GM12878 (cell line): ENCODE data around the gene PLIN3.

Experiments
- EP300 ChIP-seq, 2 experiments: fragments of 150-350 bp in 1 of 2; IDR thresholded peaks; 2 replicates each; pipeline ENCODE4 v1.6.1; 2011 to 2012; ENCODE audit warnings: low read depth in 2 of 2, low read length in 2 of 2, borderline replicate concordance in 1 of 2, improper control_type of control experiment in 1 of 2, inconsistent platforms in 1 of 2; ENCODE audit not compliant: control insufficient read depth in 1 of 2
- KDM1A ChIP-seq: fragments of 200-600 bp; sonication (generic); IDR thresholded peaks from 2 replicates; pipeline ENCODE4 v1.6.1; 2016; ENCODE audit warnings: borderline replicate concordance
- NFXL1 ChIP-seq: fragments of 450-650 bp; IDR thresholded peaks from 2 replicates; pipeline ENCODE4 v1.6.1; 2017; ENCODE audit warnings: antibody characterized with exemption, mild to moderate bottlenecking, borderline replicate concordance
- NR2C2 ChIP-seq: IDR thresholded peaks from 2 replicates; pipeline ENCODE4 v1.6.1; 2011; ENCODE audit warnings: borderline replicate concordance, low read depth; ENCODE audit not compliant: control insufficient read depth, insufficient read length
- POLR2A ChIP-seq: IDR thresholded peaks from 2 replicates; pipeline ENCODE4 v1.6.1; 2011; ENCODE audit warnings: low read depth, mild to moderate bottlenecking, low read length
- POLR2AphosphoS5 ChIP-seq: IDR thresholded peaks from 2 replicates; pipeline ENCODE4 v1.6.1; 2011; ENCODE audit warnings: mild to moderate bottlenecking, low read length, inconsistent platforms
- SP1 ChIP-seq: IDR thresholded peaks from one replicate; pipeline ENCODE4 v1.6.1; 2011; ENCODE audit warnings: low read depth, low read length
- TF ChIP-seq, protein P1 (sequence below): IDR thresholded peaks from 2 replicates; pipeline ENCODE4 v1.6.1; 2012; ENCODE audit warnings: low read depth, low read length, improper control_type of control experiment
- TF ChIP-seq, protein P2 (sequence below), 3 experiments: IDR thresholded peaks in 2 of 3; conservative IDR thresholded peaks in 1 of 3; 2 replicates each; pipeline ENCODE4 v1.5.1; 2011; ENCODE audit warnings: low read depth in 3 of 3, low read length in 3 of 3, mild to moderate bottlenecking in 3 of 3, control low read depth in 2 of 3, moderate library complexity in 2 of 3, inconsistent platforms in 1 of 3, mixed read lengths in 1 of 3; ENCODE audit not compliant: control insufficient read depth in 2 of 3, insufficient read depth in 1 of 3; ENCODE audit errors: extremely low read depth in 1 of 3
- TF ChIP-seq, protein P3 (sequence below): fragments of 450-650 bp; IDR thresholded peaks from 2 replicates; pipeline ENCODE4 v1.6.1; 2017; ENCODE audit warnings: borderline replicate concordance
- TF ChIP-seq, protein P4 (sequence below): fragments of 450-650 bp; IDR thresholded peaks from 2 replicates; pipeline ENCODE4 v1.6.1; 2017; ENCODE audit warnings: mild to moderate bottlenecking
- TF ChIP-seq, protein P5 (sequence below): IDR thresholded peaks from 2 replicates; pipeline ENCODE4 v1.6.1; 2011; ENCODE audit warnings: low read depth, low read length, improper control_type of control experiment, borderline replicate concordance

DNA sequence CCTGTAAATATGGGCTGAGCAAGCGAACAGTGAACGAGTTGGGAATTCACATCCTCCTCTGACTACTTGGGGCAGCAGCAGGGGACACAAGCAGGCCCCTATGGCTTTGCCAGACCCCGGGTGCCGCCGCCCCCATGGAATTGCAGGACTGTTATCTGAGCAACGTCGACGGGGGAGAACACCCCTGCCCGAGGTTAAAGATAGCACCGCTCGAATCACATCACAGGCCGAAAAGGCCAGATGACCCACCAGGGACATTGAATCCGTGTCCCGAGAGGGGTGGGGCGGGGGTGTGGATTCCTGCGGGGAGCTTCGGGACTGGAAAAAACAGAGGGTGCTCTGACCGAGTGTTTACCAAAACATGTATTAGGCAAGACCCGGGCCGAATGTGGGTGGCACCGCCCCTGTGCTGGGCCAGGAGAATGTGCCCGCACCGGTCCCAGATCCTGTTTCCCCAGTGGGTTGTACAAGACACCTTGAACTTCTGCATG, 66.8 kb downstream of the PLIN3 start:
- TF ChIP-seq, protein P1, sequence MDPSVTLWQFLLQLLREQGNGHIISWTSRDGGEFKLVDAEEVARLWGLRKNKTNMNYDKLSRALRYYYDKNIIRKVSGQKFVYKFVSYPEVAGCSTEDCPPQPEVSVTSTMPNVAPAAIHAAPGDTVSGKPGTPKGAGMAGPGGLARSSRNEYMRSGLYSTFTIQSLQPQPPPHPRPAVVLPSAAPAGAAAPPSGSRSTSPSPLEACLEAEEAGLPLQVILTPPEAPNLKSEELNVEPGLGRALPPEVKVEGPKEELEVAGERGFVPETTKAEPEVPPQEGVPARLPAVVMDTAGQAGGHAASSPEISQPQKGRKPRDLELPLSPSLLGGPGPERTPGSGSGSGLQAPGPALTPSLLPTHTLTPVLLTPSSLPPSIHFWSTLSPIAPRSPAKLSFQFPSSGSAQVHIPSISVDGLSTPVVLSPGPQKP, result no peak
- TF ChIP-seq, protein P2, sequence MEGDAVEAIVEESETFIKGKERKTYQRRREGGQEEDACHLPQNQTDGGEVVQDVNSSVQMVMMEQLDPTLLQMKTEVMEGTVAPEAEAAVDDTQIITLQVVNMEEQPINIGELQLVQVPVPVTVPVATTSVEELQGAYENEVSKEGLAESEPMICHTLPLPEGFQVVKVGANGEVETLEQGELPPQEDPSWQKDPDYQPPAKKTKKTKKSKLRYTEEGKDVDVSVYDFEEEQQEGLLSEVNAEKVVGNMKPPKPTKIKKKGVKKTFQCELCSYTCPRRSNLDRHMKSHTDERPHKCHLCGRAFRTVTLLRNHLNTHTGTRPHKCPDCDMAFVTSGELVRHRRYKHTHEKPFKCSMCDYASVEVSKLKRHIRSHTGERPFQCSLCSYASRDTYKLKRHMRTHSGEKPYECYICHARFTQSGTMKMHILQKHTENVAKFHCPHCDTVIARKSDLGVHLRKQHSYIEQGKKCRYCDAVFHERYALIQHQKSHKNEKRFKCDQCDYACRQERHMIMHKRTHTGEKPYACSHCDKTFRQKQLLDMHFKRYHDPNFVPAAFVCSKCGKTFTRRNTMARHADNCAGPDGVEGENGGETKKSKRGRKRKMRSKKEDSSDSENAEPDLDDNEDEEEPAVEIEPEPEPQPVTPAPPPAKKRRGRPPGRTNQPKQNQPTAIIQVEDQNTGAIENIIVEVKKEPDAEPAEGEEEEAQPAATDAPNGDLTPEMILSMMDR (IDR thresholded peaks at IDR 0.05 in 2 of 3, conservative IDR thresholded peaks at IDR 0.05 in 1 of 3; ENCODE audit: control insufficient read depth in 2 of 3, extremely low read depth in 1 of 3, insufficient read depth in 1 of 3, low read depth in 3 of 3, low read length in 3 of 3), result no peak
- TF ChIP-seq POLR2A, result no peak
- no peak for TF ChIP-seq SP1
- no peak for TF ChIP-seq KDM1A
- TF ChIP-seq, protein P3, sequence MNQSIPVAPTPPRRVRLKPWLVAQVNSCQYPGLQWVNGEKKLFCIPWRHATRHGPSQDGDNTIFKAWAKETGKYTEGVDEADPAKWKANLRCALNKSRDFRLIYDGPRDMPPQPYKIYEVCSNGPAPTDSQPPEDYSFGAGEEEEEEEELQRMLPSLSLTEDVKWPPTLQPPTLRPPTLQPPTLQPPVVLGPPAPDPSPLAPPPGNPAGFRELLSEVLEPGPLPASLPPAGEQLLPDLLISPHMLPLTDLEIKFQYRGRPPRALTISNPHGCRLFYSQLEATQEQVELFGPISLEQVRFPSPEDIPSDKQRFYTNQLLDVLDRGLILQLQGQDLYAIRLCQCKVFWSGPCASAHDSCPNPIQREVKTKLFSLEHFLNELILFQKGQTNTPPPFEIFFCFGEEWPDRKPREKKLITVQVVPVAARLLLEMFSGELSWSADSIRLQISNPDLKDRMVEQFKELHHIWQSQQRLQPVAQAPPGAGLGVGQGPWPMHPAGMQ, result no peak
- no peak for TF ChIP-seq NR2C2
- TF ChIP-seq, protein P4, sequence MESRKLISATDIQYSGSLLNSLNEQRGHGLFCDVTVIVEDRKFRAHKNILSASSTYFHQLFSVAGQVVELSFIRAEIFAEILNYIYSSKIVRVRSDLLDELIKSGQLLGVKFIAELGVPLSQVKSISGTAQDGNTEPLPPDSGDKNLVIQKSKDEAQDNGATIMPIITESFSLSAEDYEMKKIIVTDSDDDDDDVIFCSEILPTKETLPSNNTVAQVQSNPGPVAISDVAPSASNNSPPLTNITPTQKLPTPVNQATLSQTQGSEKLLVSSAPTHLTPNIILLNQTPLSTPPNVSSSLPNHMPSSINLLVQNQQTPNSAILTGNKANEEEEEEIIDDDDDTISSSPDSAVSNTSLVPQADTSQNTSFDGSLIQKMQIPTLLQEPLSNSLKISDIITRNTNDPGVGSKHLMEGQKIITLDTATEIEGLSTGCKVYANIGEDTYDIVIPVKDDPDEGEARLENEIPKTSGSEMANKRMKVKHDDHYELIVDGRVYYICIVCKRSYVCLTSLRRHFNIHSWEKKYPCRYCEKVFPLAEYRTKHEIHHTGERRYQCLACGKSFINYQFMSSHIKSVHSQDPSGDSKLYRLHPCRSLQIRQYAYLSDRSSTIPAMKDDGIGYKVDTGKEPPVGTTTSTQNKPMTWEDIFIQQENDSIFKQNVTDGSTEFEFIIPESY, result no peak
- TF ChIP-seq, protein P5, sequence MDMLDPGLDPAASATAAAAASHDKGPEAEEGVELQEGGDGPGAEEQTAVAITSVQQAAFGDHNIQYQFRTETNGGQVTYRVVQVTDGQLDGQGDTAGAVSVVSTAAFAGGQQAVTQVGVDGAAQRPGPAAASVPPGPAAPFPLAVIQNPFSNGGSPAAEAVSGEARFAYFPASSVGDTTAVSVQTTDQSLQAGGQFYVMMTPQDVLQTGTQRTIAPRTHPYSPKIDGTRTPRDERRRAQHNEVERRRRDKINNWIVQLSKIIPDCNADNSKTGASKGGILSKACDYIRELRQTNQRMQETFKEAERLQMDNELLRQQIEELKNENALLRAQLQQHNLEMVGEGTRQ, result no peak
- TF ChIP-seq POLR2AphosphoS5, result no peak
- no peak for TF ChIP-seq NFXL1
- no peak for TF ChIP-seq EP300 (IDR thresholded peaks at IDR 0.05; ENCODE audit: borderline replicate concordance in 1 of 2, control insufficient read depth in 1 of 2, low read depth in 2 of 2, low read length in 2 of 2)
